MCF 10A (cell line): ENCODE data around the gene RNFT2. TPM values are rescaled to one million over a fixed set of nuclear protein-coding genes. Genes with fewer than 3 reads are reported as not detected.

Experiments used
- BruUV-seq: library from RNA; stranded (reverse); fragments of 400-500 nt; replicated peaks from 2 replicates; lab custom pipeline; 2021; lab: Mats Ljungman, UMichigan
- CTCF ChIA-PET: fragments of 300-600 bp; sonication (Branson Sonifier 250); formaldehyde crosslinking; extraction: SDS; loops from one replicate; lab custom pipeline; 2021; ENCODE audit warnings: antibody characterized with exemption, inconsistent platforms; lab: Yijun Ruan, JAX
- POLR2A ChIA-PET: fragments of 300-600, 350-650 bp; sonication (Branson Sonifier 250); formaldehyde crosslinking; extraction: SDS; loops from one replicate; lab custom pipeline; 2020; ENCODE audit warnings: antibody characterized with exemption, inconsistent platforms; lab: Yijun Ruan, JAX
- DNase-seq: peaks from one replicate; pipeline ENCODE4 v3.0.0-alpha.2; 2018; ENCODE audit not compliant: unreplicated experiment
- H3K27ac Mint-ChIP-seq: one replicate; pipeline ENCODE4 v1.8.0; 2022; ENCODE audit warnings: mild to moderate bottlenecking, low read depth, mixed read lengths; ENCODE audit not compliant: unreplicated experiment
- H3K27me3 Mint-ChIP-seq: one replicate; pipeline ENCODE4 v1.8.0; 2022; ENCODE audit warnings: mixed read lengths; ENCODE audit not compliant: insufficient read depth, unreplicated experiment
- H3K36me3 Mint-ChIP-seq: one replicate; pipeline ENCODE4 v1.8.0; 2022; ENCODE audit warnings: mild to moderate bottlenecking, moderate library complexity, mixed read lengths; ENCODE audit not compliant: insufficient read depth, unreplicated experiment
- H3K4me1 Mint-ChIP-seq: one replicate; pipeline ENCODE4 v1.8.0; 2022; ENCODE audit warnings: mixed read lengths; ENCODE audit not compliant: insufficient read depth, unreplicated experiment
- H3K4me3 Mint-ChIP-seq: one replicate; pipeline ENCODE4 v1.8.0; 2022; ENCODE audit warnings: mild to moderate bottlenecking, moderate library complexity, mixed read lengths; ENCODE audit not compliant: unreplicated experiment
- H3K9me3 Mint-ChIP-seq: one replicate; pipeline ENCODE4 v1.8.0; 2022; ENCODE audit warnings: mixed read lengths; ENCODE audit not compliant: unreplicated experiment
- CTCF ChIP-seq: fragments of 200-600 bp; IDR thresholded peaks from one replicate; pipeline ENCODE4 v1.8.0; 2022; ENCODE audit warnings: antibody characterized with exemption, mild to moderate bottlenecking; ENCODE audit not compliant: unreplicated experiment
- intact Hi-C: fragments of 100-400 bp; cut with micrococcal nuclease; formaldehyde crosslinking; loops from 2 replicates; pipeline ENCODE4 v1.14.1; 2022
- total RNA-seq: library from RNA; stranded (reverse); gene quantifications from 2 replicates; pipeline ENCODE4 v1.2.3, GENCODE V29; 2022

RNFT2 gene
- total RNA-seq, 1 experiment from 2014 or later = 7.2 TPM

DNA sequence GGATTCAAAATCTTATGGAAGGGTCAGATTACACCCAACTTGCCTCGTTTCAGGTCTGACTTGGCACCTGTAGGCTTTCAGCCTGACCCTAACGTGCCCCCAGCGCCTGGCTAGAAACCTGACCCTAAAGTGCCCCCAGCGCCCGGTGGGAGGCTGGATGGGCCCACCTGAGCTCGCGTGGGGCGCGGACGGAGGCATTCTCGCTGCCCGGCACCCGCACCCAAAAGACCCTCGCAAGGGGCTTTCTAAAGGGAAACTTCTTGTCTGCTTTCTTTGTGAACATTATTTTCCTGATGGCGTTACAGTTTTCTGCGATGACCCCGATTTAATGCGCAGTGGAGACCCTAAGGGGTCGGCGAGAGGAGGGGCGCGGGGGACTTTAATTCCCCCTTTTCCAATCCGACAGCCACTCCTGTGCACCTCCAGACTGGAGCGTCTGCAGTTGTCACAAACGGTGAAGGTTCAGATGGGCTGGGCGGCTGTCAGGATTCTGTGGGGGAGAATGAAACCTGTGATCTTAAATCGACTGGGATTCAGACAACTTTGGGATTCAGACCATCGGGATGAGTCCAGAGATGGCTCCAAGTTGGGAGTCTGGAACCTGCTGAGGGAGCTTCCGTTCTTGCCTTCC lies 143.9 kb downstream of the RNFT2 start:
- Mint-ChIP-seq H3K27me3 (peaks cover 28% of the 10 kb centered on the region), H3K9me3 (no peaks in the 10 kb centered on the region), H3K27ac (no peak overlapping the region), H3K36me3 (no peaks in the 10 kb centered on the region), H3K4me3 (peak overlapping the region; percentile 80), H3K4me1 (peaks cover 19% of the 10 kb centered on the region)
- POLR2A ChIA-PET = interaction anchor here (0.6 to 3.0 kb wide), 12 partner anchors 17 to 885 kb away, joined by 3 to 18 read pairs (median 4); no protein-coding TSS in a partner anchor
- no TSS peak for BruUV-seq
- TF ChIP-seq CTCF = no peak
- intact Hi-C loops = loop anchor here (1.0 to 10.0 kb wide), 3 partner anchors 65 to 179 kb away; partner anchors contain the start of genes RNFT2 and SPRING1
- CTCF ChIA-PET = interaction anchor here (0.6 to 1.9 kb wide), 22 partner anchors 8 to 240 kb away, joined by 3 to 14 read pairs (median 5); no protein-coding TSS in a partner anchor
- DNase-seq = no peak

- Mint-ChIP-seq H3K9me3 (no peaks in the 10 kb centered on the region), H3K4me3 (no peak overlapping the region), H3K27ac (no peak overlapping the region), H3K4me1 (peaks cover 19% of the 10 kb centered on the region), H3K36me3 (no peaks in the 10 kb centered on the region), H3K27me3 (peaks cover 36% of the 10 kb centered on the region)
- ChIA-PET CTCF (interaction anchor here (0.6 to 1.9 kb wide), 17 partner anchors 9 to 239 kb away, joined by 3 to 14 read pairs (median 5); no protein-coding TSS in a partner anchor), POLR2A (interaction anchor here (1.1 to 2.0 kb wide), 5 partner anchors 146 to 179 kb away, joined by 3 to 7 read pairs (median 5); no protein-coding TSS in a partner anchor)
- no TSS peak for BruUV-seq
- intact Hi-C loops = loop anchor here (1.0 to 10.0 kb wide), 3 partner anchors 65 to 179 kb away; partner anchors contain the start of genes RNFT2 and SPRING1
- no peak for TF ChIP-seq CTCF
- DNase-seq = peak; percentile 66
These were observed 144.6 kb downstream of the RNFT2 start for GRCh38 chr12:116882742-116883141.

GRCh38 chr12:116884871-116885270 lies 146.8 kb downstream of the RNFT2 start:
- ChIA-PET POLR2A (no interaction called here), CTCF (interaction anchor here (0.7 kb wide), 1 partner anchor 181 kb away, joined by 4 read pairs; no protein-coding TSS in a partner anchor)
- no peak for TF ChIP-seq CTCF
- Mint-ChIP-seq H3K4me1 (peaks cover 10% of the 10 kb centered on the region), H3K27ac (no peak overlapping the region), H3K27me3 (peaks cover 27% of the 10 kb centered on the region), H3K9me3 (no peaks in the 10 kb centered on the region), H3K36me3 (no peaks in the 10 kb centered on the region), H3K4me3 (no peak overlapping the region)
- no peak for DNase-seq
- intact Hi-C loops = loop anchor here (5.0 to 10.0 kb wide), 2 partner anchors 68 to 150 kb away; partner anchors contain the start of genes RNFT2 and SPRING1
- no TSS peak for BruUV-seq

DNA sequence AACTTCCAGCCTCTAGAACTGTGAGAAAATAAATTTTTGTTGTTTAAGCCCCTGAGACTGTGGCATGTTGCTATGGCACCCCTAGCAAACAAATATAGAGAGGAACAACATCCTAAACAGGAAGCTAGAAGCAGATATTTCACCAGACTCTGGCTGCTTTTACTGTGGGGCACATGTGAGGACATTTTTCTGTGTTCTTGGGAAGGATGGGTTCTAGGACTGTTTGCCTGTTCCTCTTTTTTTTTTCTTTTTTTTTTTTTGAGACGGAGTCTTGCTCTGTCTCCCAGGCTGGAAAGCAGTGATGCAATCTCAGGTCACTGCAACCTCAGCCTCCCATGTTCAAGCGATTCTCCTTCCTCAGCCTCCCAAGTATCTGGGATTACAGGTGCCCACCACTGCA lies 147.4 kb downstream of the RNFT2 start:
- POLR2A ChIA-PET = no interaction called here

More for the DNA sequence above, 147.4 kb downstream of the RNFT2 start:
- Mint-ChIP-seq H3K27ac (no peak overlapping the region), H3K9me3 (no peaks in the 10 kb centered on the region), H3K4me3 (no peak overlapping the region), H3K4me1 (peaks cover 4% of the 10 kb centered on the region), H3K36me3 (no peaks in the 10 kb centered on the region), H3K27me3 (peaks cover 20% of the 10 kb centered on the region)
- CTCF ChIA-PET = interaction anchor here (0.6 to 0.7 kb wide), 2 partner anchors 19 to 182 kb away, joined by 3 to 4 read pairs; no protein-coding TSS in a partner anchor
- no TSS peak for BruUV-seq
- TF ChIP-seq CTCF = no peak
- DNase-seq = no peak
- intact Hi-C loops = loop anchor here (10.0 kb wide), 1 partner anchor 151 kb away; the partner anchor contains the start of genes RNFT2 and SPRING1
